ENCODE data around the gene SLC1A3. TPM values are rescaled to one million over a fixed set of nuclear protein-coding genes. Genes with fewer than 3 reads are reported as not detected.

SLC1A3 gene
- total RNA-seq, 2 donors from 2014 or later = 10.5 to 12.7 TPM

GRCh38 chr5:36708996-36709395 is 102.6 kb downstream of the SLC1A3 start:
- Histone ChIP-seq H3K27me3 (replicated peaks; ENCODE audit: insufficient read depth) (no peaks in the 10 kb centered on the region), H3K4me3 (no peak overlapping the region), H3K9me3 (no peaks in the 10 kb centered on the region), H3K36me3 (no peaks in the 10 kb centered on the region), H3K4me1 (replicated peaks) (no peaks in the 10 kb centered on the region), H3K27ac (no peak overlapping the region)
- 76% methylated on average over 5 of the region's 5 CpGs for WGBS
- TF ChIP-seq POLR2A (IDR thresholded peaks at IDR 0.05) (no peak), POLR2AphosphoS5 (IDR thresholded peaks at IDR 0.05) (no peak), CTCF (IDR thresholded peaks at IDR 0.05) (no peak)
- intact Hi-C loops (cut with DNase I) = no loop called here
- DNase-seq (ENCODE audit: low spot score) = no peak

GRCh38 chr5:36710039-36710438 is 103.6 kb downstream of the SLC1A3 start:
- Histone ChIP-seq H3K27me3 (replicated peaks; ENCODE audit: insufficient read depth) (no peaks in the 10 kb centered on the region), H3K27ac (no peak overlapping the region), H3K4me3 (no peak overlapping the region), H3K4me1 (replicated peaks) (no peaks in the 10 kb centered on the region), H3K9me3 (no peaks in the 10 kb centered on the region), H3K36me3 (no peaks in the 10 kb centered on the region)
- intact Hi-C loops (cut with DNase I) = no loop called here
- WGBS = 57% methylated on average over 3 of the region's 3 CpGs
- no peak for DNase-seq (ENCODE audit: low spot score)
- TF ChIP-seq POLR2AphosphoS5 (IDR thresholded peaks at IDR 0.05) (no peak), CTCF (IDR thresholded peaks at IDR 0.05) (no peak), POLR2A (IDR thresholded peaks at IDR 0.05) (no peak)

- no peak for TF ChIP-seq POLR2AphosphoS5 (IDR thresholded peaks at IDR 0.05)
- TF ChIP-seq POLR2A (IDR thresholded peaks at IDR 0.05) = no peak
- no peak for TF ChIP-seq CTCF (IDR thresholded peaks at IDR 0.05)
- DNase-seq (ENCODE audit: low spot score) = no peak
- intact Hi-C loops (cut with DNase I) = no loop called here
- no peaks in the 10 kb centered on the region for H3K4me1 ChIP-seq (replicated peaks)
- H3K9me3 ChIP-seq = no peaks in the 10 kb centered on the region
- no peaks in the 10 kb centered on the region for H3K36me3 ChIP-seq
- H3K4me3 ChIP-seq = no peak overlapping the region
- WGBS = 77% methylated on average over 3 of the region's 3 CpGs
- H3K27ac ChIP-seq = no peak overlapping the region
- no peaks in the 10 kb centered on the region for H3K27me3 ChIP-seq (replicated peaks; ENCODE audit: insufficient read depth)
Observed at GRCh38 chr5:36712706-36713105, 106.3 kb downstream of the SLC1A3 start.

- H3K27me3 ChIP-seq (replicated peaks; ENCODE audit: insufficient read depth) = no peaks in the 10 kb centered on the region
- no peak for DNase-seq (ENCODE audit: low spot score)
- H3K36me3 ChIP-seq = no peaks in the 10 kb centered on the region
- no peak overlapping the region for H3K4me3 ChIP-seq
- TF ChIP-seq CTCF (IDR thresholded peaks at IDR 0.05) (no peak), POLR2A (IDR thresholded peaks at IDR 0.05) (no peak), POLR2AphosphoS5 (IDR thresholded peaks at IDR 0.05) (no peak)
- H3K27ac ChIP-seq = no peak overlapping the region
- no peaks in the 10 kb centered on the region for H3K4me1 ChIP-seq (replicated peaks)
- WGBS = 36% methylated on average over 2 of the region's 2 CpGs
- intact Hi-C loops (cut with DNase I) = no loop called here
- no peaks in the 10 kb centered on the region for H3K9me3 ChIP-seq
Observed at GRCh38 chr5:36713541-36713940, 107.1 kb downstream of the SLC1A3 start.

- H3K36me3 ChIP-seq = no peaks in the 10 kb centered on the region
Observed at GRCh38 chr5:36717131-36717695, 110.8 kb downstream of the SLC1A3 start.

More at GRCh38 chr5:36717131-36717695, 110.8 kb downstream of the SLC1A3 start:
- Histone ChIP-seq H3K27me3 (replicated peaks; ENCODE audit: insufficient read depth) (no peaks in the 10 kb centered on the region), H3K27ac (no peak overlapping the region), H3K4me1 (replicated peaks) (no peaks in the 10 kb centered on the region), H3K9me3 (no peaks in the 10 kb centered on the region), H3K4me3 (no peak overlapping the region)
- DNase-seq (ENCODE audit: low spot score) = no peak
- 65% methylated on average over 4 of the region's 4 CpGs for WGBS
- TF ChIP-seq CTCF (IDR thresholded peaks at IDR 0.05) = no peak
- no peak for TF ChIP-seq POLR2AphosphoS5 (IDR thresholded peaks at IDR 0.05)
- TF ChIP-seq POLR2A (IDR thresholded peaks at IDR 0.05) = no peak
- intact Hi-C loops (cut with DNase I) = no loop called here

All from prostate gland (tissue), 2 donors.